BE2C (cell line): ENCODE data around the gene BRMS1L.

Source experiments
- DNase-seq: peaks from one replicate; pipeline ENCODE4 v3.0.0-alpha.2; 2020
- H3K27me3 ChIP-seq: fragments of 250-450 bp; sonication (Bioruptor Pico); 2 replicates; pipeline ENCODE4 v1.5.1; 2020; ENCODE audit warnings: mild to moderate bottlenecking
- H3K36me3 ChIP-seq: fragments of 250-450 bp; sonication (Bioruptor Pico); 2 replicates; pipeline ENCODE4 v1.5.1; 2020; ENCODE audit warnings: mild to moderate bottlenecking
- H3K4me1 ChIP-seq: fragments of 250-450 bp; sonication (Bioruptor Pico); 2 replicates; pipeline ENCODE4 v1.5.1; 2020
- H3K4me3 ChIP-seq: 2 replicates; pipeline ENCODE4 v1.5.1; 2011; ENCODE audit warnings: low read depth, low read length
- H3K9me3 ChIP-seq: fragments of 250-450 bp; sonication (Bioruptor Pico); 2 replicates; pipeline ENCODE4 v1.5.1; 2020
- TF ChIP-seq, protein P1 (sequence below): IDR thresholded peaks from 2 replicates; pipeline ENCODE4 v1.5.1; 2012; ENCODE audit warnings: mild to moderate bottlenecking, low read depth, low read length

Gene BRMS1L

DNA sequence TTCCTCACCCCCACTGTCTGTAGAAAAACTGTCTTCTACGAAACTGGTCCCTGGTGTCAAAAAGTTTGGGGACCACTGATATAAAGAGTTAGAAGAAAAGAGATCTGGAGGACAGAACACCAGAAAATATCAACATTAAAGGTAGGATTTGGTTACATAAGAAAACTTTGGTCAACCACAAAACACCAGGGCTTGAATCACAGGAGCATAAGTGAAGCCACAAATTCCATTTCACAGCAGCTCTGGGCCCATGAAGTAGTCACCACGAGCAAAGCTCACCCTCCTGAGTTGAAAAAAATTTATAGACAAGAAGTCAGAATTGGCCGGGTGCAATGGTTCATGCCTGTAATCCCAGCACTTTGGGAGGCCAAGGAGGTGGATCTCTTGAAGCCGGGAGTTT is 36.5 kb upstream of the BRMS1L start:
- Histone ChIP-seq H3K4me1 (no peaks in the 10 kb centered on the region), H3K4me3 (no peak overlapping the region), H3K36me3 (no peaks in the 10 kb centered on the region), H3K9me3 (no peaks in the 10 kb centered on the region), H3K27me3 (no peaks in the 10 kb centered on the region)
- TF ChIP-seq, protein P1, sequence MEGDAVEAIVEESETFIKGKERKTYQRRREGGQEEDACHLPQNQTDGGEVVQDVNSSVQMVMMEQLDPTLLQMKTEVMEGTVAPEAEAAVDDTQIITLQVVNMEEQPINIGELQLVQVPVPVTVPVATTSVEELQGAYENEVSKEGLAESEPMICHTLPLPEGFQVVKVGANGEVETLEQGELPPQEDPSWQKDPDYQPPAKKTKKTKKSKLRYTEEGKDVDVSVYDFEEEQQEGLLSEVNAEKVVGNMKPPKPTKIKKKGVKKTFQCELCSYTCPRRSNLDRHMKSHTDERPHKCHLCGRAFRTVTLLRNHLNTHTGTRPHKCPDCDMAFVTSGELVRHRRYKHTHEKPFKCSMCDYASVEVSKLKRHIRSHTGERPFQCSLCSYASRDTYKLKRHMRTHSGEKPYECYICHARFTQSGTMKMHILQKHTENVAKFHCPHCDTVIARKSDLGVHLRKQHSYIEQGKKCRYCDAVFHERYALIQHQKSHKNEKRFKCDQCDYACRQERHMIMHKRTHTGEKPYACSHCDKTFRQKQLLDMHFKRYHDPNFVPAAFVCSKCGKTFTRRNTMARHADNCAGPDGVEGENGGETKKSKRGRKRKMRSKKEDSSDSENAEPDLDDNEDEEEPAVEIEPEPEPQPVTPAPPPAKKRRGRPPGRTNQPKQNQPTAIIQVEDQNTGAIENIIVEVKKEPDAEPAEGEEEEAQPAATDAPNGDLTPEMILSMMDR: no peak
- no peak for DNase-seq

DNA sequence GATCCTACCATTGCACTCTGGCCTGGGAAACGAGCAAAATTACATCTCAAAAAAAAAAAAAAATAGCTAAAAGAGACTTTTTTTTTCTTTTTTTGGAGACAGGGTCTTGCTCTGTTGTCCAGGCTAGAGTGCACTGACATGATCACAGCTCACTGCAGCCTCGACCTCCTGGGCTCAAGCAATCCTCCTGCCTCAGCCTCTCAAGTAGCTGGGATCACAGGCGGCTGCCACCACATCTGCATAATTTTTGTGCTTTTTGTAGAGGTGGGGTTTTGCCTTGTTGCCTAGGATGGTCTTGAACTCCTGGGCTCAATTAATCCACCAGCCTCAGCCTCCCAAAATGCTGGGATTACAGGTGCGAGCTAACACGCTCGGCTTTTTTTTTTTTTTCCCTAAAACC is 28.3 kb upstream of the BRMS1L start:
- no peak overlapping the region for H3K4me3 ChIP-seq
- TF ChIP-seq, protein P1: no peak

DNA sequence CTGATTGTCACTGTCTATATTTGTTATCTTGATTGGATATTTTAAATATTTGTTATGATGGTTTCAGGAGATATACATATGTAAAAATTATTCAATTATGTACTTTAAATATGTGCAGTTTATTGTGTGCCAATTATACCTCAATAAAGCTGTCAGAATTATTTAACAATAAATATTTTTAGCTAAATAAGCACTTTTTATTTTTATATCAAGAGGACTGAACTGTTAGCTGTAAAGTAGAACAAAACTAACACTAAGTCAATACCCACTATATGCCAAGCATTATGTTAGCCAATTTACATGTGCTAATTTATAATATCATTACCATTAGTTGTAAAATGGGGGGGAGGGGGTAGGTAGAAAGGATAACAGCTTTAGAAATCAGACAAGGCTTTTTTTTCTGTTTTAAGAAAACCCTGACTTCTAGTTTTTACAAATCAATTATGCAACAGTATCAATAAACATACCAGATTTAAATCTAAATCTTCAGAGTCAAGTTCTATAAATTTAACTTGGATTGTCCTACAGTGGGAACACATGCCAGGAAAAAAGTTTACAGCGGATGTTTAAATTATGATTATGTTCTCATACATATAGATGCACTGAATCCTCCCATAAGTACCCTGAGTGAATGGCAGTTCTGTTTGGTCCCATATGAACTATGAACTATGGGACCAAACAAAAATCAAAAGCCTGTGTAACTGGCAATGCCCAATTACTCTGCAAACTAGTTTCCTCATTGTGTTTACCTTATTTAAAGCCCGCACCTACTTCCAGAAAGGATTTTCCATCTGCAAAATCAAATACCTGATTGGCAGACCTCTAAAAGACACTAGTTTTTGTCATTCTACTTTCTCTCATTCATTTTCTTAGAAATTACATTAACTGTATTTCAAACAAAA is 19.9 kb upstream of the BRMS1L start:
- H3K4me3 ChIP-seq: peak overlapping the region; percentile 88

More for the DNA sequence above, 28.3 kb upstream of the BRMS1L start:
- Histone ChIP-seq H3K27me3 (no peaks in the 10 kb centered on the region), H3K36me3 (no peaks in the 10 kb centered on the region), H3K4me1 (no peaks in the 10 kb centered on the region), H3K9me3 (no peaks in the 10 kb centered on the region)
- DNase-seq: no peak

DNA sequence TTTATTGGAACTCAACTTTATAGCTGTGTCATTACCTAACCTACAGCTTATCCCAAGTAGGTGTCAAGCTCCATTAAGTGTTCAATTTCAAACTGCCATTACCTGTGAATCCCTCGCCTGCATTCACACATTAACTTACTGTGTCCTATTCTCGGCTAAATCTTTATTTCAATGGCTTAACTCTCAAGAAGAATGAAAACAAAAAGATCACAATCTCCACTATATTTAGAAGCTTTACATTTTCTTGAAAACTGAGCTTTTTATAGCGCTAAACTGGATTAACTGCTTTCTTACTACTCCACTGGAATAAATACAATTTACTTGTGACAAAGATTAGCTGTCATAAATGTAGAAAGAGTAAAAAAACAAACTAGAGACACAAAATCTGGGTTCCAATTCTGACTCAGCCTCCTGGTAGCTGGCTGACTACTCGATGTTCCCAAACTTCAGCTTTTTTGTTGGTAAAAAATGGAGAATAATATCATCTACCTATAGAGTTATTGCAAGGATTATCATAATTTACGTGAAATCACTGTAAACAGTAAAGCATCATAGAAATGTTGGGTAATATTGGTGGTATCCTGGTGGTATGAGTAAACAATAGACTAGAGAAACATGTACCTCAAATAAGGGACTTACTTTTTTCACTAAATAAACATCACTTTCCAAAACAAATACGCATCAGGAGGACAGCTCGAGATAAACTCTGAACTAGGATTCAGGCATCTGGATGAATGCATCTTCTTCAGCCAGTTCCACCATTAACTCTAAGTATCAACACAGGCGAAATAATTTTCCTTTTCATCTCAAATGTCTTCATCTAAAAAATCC is 18.8 kb upstream of the BRMS1L start:
- DNase-seq: no peak
- Histone ChIP-seq H3K9me3 (no peaks in the 10 kb centered on the region), H3K4me3 (peak overlapping the region; percentile 88), H3K27me3 (no peaks in the 10 kb centered on the region), H3K36me3 (peaks cover 3% of the 10 kb centered on the region; the same call in 1 of the 2 replicates), H3K4me1 (no peaks in the 10 kb centered on the region)
- TF ChIP-seq, protein P1: no peak

More for the DNA sequence above, 19.9 kb upstream of the BRMS1L start:
- Histone ChIP-seq H3K9me3 (no peaks in the 10 kb centered on the region), H3K27me3 (no peaks in the 10 kb centered on the region), H3K4me1 (no peaks in the 10 kb centered on the region), H3K36me3 (peaks cover 3% of the 10 kb centered on the region; the same call in 1 of the 2 replicates)
- TF ChIP-seq, protein P1: no peak
- no peak for DNase-seq

- TF ChIP-seq, protein P1: no peak
- Histone ChIP-seq H3K4me1 (no peaks in the 10 kb centered on the region), H3K9me3 (no peaks in the 10 kb centered on the region), H3K36me3 (peaks cover 3% of the 10 kb centered on the region; the same call in 1 of the 2 replicates), H3K27me3 (no peaks in the 10 kb centered on the region), H3K4me3 (peak overlapping the region; percentile 88)
- DNase-seq: no peak
Measured at GRCh38 chr14:35808076-35808637, 18.0 kb upstream of the BRMS1L start.
